NK-92 (cell line): Measurements from ENCODE around the gene VWF.
"Not testable (repeated sequence)": the region's sequence is repeated elsewhere in the genome, so short reads cannot be mapped to it uniquely, and the experiment has no call there.

Experiments
- DNase-seq: peaks from one replicate; lab custom pipeline; 2025; ENCODE audit not compliant: unreplicated experiment; lab: John Stamatoyannopoulos, UW

Gene VWF

GRCh38 chr12:6124411-6125309 lies at the start of gene VWF:
TSS of gene VWF (minus strand) at chr12:6124670. CDS start at chr12:6123196, 1,474 bp downstream.
- no peak for DNase-seq

- no peak for DNase-seq
Measured at GRCh38 chr12:6172862-6173261, 48.4 kb upstream of the VWF start.

DNA sequence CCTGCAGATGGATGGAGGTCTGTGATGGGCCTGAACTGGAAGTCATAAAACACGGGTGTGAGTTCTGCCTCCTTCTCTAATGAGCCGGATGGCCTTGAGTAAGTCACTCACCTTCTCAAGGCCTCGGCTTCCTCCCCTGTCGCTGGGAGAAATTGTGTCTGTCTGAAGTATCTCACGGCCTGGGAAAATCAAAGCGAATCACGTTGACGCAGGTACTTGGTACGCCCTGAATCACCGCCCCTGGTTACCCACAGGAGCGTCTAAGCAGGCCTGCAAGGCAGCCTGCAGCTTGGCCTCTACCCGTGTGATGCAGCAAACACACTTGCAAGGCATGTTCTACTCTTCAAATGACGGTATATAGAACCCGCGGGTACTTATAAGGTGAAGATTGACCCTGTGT lies 47.6 kb upstream of the VWF start:
- DNase-seq: no peak

DNA sequence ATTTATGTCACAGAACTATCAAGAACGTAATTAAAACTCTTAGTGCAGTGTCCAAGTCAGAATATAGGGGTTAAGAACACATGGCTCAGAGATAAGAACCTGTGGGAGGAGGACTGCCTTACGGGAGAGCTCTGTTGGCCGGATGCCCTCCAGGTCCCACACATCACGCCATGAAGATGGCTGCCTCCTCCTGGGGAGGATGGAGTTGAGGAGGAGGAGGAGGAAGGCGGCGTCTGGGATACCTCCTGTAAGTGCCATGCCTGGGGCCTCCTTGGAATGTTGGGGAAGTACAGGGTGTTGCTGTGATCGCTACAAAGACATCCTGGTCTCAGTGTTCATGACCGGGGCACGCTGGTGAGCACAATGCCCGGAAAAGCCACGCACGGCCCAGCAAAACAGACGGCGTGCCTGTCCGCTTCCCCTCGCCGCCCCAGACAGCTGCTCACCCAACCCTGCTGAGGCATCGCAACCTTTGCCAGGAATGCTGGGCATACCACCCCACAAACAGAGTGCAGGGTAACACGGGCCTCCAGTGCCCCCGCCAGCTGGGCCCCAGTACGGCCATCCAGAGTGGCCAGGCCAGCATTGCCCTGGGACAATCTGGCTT lies 47.0 kb upstream of the VWF start:
- no peak for DNase-seq

GRCh38 chr12:6167327-6168280 lies 43.1 kb upstream of the VWF start:
- no peak for DNase-seq

GRCh38 chr12:6166808-6167207 lies 42.3 kb upstream of the VWF start:
- no peak for DNase-seq

DNA sequence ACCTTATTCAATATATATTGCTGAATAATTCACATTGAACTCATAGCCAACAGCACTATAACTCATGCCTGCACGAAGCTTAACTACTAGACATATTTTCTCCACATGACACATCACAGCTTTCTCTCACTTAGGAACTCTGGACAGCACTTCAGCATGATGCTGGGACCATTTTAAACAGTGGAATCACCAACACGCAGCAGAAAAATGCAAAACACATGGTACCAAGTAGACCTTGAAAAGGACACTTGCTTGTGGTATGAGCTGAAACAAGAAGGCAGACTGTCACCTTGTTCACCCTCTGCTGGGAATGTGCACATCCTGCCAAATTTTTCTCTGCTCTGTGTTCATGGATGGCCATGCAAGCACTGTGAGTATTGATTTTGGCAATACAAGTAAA lies 40.9 kb upstream of the VWF start:
- DNase-seq: no peak

- DNase-seq: no peak
Measured at GRCh38 chr12:6163416-6164060, 39.1 kb upstream of the VWF start.

- DNase-seq: no peak
Measured at GRCh38 chr12:6161124-6161882, 36.8 kb upstream of the VWF start.

GRCh38 chr12:6160049-6160649 lies 35.7 kb upstream of the VWF start:
- DNase-seq: not testable (repeated sequence)

- DNase-seq: not testable (repeated sequence)
Measured at GRCh38 chr12:6159166-6160011, 34.9 kb upstream of the VWF start.

- no peak for DNase-seq
Measured at GRCh38 chr12:6158749-6159148, 34.3 kb upstream of the VWF start.

GRCh38 chr12:6158255-6158654 lies 33.8 kb upstream of the VWF start:
- no peak for DNase-seq

DNA sequence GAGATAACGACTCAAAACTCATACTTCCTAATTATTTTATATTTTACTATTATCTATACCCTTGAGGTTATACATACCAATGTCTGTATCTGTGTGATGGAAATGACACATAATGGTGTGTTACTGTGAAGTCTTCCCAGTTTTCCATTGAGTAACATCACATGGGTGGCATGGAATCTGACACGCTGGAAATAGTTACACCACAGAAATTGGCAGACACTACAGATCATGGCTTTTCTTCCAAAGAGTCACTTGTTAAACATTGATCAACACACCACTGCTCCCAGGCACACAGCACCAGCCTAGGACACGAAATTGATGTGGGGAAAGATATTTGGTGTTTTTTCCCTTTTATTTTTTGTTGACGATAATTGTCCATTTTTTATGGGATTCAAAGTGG lies 33.0 kb upstream of the VWF start:
- DNase-seq: no peak

DNA sequence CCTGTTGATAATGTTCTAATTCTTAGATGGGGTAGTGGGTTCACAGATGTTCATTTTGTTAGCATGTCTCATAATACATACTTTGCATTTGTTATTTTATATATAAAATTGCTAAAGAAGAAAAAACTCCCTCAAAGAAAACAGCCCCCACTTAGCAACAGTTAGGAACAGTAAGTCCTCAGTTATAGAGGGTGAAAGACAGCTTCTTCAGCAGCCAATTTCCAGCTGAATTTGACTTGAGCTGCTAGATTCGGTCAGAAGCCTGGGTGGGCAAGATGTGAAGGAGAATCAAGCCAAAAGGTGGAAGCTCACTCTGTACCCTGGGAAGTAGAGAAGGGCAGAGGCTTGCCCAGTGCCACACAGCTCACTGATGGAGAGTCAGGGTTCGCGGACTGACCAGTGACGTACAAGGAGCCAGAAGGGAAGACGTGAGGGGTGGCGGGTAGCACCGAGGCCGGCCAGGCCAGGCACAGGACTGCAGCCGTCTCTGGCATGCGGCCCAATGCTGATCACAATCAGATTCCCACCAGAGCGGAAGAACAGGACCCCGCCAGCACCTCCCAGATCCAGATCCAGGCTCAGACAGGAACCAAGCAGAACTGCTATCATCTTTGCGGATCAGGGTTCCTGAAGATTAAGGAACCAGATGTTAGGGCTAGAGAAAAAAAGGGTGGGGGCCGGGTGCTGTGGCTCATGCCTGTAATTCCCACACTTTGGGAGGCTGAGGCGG lies 30.4 kb upstream of the VWF start:
- DNase-seq: no peak

- DNase-seq: not testable (repeated sequence)
Measured at GRCh38 chr12:6148722-6149121, 24.3 kb upstream of the VWF start.

GRCh38 chr12:6148061-6148460 lies 23.6 kb upstream of the VWF start:
- DNase-seq: no peak

DNA sequence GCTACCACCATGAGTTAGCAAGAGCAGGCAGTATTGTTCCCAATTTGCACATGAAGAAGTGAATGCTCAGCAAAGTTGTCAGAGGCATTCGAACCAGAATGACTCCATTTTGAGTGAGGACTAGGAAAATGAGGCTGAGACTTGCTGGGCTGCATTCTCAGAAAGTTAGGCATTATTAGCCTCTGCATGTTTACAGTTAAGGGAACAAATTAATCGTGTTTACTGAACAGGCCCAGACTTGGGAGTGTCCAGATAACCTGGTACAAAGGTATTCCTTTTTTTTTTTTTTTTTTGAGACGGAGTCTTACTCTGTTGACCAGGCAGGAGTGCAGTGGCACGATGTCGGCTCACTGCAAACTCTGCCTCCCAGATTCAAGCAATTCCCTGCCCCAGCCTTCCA lies 22.5 kb upstream of the VWF start:
- DNase-seq: no peak
